Forelimb muscle (tissue), 1 donor: Measurements from ENCODE around the gene FBXL7. TPM values are rescaled to one million over a fixed set of nuclear protein-coding genes. Genes with fewer than 3 reads are reported as not detected.

Experiments
- DNase-seq: peaks from one replicate; pipeline ENCODE4 v3.0.0-alpha.2; 2013; ENCODE audit warnings: low read depth
- polyA plus RNA-seq: library from polyadenylated mRNA; unstranded; fragments of 120-200 nt; gene quantifications from one replicate; pipeline ENCODE4 v1.2.1, GENCODE V29; 2013; ENCODE audit not compliant: insufficient read length

Gene FBXL7
- polyA plus RNA-seq, 1 donor, result 20.0 TPM

- DNase-seq, result no peak
These were observed 385.2 kb downstream of the FBXL7 start for GRCh38 chr5:15885156-15885555.

DNA sequence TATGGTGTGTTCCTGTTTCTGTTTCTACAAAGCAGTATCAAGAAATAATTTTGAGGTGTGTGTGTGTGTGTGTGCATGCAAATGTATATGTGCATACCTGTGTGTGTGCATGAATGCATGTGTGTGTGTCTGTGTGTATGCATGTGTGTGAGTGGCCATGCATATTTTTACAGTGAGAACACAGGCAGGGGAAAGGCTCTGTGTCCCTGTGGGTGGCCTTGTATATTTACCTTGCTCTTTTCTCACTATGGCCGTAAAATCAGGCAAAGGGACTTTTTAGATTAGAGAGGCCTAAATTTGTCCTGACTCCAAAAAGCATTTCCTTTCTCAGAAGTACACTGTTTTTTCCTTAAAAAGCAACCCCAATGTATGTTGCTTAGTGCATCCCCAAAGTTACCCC, 386.2 kb downstream of the FBXL7 start:
- DNase-seq, result no peak

GRCh38 chr5:15887093-15887492, 387.1 kb downstream of the FBXL7 start:
- DNase-seq, result no peak

DNA sequence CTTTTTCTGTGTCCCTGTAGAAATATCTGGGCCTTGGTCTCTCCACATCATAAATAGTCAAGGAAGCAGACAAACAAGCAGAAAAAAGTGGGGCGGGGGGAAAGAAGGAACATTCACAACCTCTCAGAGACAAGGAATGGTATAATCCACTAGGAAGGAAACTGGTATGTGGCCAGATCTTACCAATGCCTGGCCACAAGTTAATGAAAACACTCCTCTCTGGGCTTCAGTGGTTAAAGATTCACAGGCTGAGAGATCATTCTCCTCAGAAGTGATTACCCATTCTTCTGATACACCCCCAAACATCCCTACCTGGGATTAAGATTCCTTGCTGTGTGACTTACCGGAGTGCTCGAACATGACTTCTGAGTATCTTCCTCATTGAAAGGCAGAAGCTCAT, 389.0 kb downstream of the FBXL7 start:
- no peak for DNase-seq

- DNase-seq, result no peak
These were observed 393.9 kb downstream of the FBXL7 start for GRCh38 chr5:15893866-15894265.

DNA sequence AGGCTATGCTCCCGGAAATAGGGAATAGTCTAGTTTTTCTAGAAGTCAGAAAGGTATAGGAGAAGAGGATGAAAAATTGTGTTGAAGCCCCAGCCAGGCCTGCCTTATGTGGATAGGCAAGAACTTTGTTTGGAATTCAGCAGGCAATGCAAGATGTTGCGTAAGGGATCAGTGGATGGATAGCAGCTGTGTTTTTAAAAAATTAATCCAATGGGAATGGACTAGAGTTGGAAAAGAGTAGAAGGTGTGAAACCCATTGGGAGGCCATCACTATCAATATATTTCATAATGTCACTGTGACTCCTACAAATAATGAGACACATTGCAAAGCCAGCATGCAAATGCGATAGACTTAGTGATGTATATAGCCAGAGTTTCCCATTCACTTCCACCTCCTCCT, 397.7 kb downstream of the FBXL7 start:
- DNase-seq, result no peak

DNA sequence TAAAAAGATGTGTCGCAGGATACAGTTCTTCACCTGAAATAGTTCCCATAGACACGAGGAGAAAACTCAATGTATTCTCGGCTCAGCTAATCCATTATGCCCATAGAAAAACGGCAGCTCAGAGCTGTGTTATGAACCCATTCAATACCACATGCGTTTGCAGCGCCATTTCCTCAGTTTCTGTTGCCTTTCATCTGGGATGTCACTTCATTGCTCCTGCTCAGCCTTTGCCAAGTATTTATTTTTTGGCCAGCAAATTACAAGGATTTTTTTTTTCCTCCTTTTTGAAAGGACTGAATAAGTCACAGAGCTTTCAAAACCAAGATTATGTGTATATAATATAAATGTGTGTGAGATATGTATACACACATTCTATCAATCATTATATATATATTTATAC, 398.7 kb downstream of the FBXL7 start:
- no peak for DNase-seq

- DNase-seq, result no peak
These were observed 399.5 kb downstream of the FBXL7 start for GRCh38 chr5:15899481-15899880.

- no peak for DNase-seq
These were observed 401.2 kb downstream of the FBXL7 start for GRCh38 chr5:15901151-15901550.

GRCh38 chr5:15902066-15902465, 402.1 kb downstream of the FBXL7 start:
- no peak for DNase-seq

GRCh38 chr5:15904899-15905830, 405.2 kb downstream of the FBXL7 start:
- no peak for DNase-seq

GRCh38 chr5:15914638-15915037, 414.7 kb downstream of the FBXL7 start:
- DNase-seq, result no peak

DNA sequence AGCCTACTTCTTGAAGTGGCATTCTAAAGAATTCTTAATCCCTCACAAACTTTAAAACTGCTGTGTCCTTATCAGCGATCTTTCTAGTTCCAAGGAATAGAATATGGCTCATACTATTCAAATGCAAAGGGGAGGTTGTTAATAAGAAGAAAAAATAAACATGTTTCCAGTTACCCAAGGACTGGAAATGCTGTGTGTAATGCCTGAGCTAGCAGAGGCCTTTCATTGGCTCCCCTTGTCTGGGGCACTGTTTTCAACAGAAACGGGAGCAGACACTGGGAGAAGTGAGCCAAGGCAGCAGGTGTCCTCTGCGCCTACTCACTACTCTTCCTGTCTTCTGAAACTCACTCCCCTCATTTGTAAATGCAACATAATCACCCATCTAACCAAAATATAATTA, 426.6 kb downstream of the FBXL7 start:
- no peak for DNase-seq

- DNase-seq, result no peak
These were observed 427.9 kb downstream of the FBXL7 start for GRCh38 chr5:15927710-15928380.

- DNase-seq, result no peak
These were observed 429.8 kb downstream of the FBXL7 start for GRCh38 chr5:15929611-15930263.

DNA sequence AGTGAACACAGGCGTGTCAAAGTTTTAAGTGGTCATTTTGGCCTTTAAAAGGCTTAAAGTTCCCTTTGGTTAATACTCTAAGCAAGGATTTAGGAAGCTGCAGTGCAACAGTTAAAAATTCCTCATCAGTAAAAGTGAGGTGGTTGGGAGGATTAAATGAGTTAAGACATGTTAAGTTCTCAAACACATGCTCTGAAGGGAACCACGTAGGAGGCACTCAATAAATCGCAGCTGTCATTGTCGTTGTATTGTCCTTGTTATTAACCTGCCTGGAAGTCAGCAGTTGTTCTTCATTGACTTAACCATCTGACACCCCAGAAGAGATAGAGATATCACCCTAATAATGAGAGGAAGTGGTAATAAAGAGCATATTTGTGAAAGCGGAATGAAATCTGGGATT, 432.1 kb downstream of the FBXL7 start:
- DNase-seq, result no peak

- DNase-seq, result no peak
These were observed 433.6 kb downstream of the FBXL7 start for GRCh38 chr5:15933259-15934207.

DNA sequence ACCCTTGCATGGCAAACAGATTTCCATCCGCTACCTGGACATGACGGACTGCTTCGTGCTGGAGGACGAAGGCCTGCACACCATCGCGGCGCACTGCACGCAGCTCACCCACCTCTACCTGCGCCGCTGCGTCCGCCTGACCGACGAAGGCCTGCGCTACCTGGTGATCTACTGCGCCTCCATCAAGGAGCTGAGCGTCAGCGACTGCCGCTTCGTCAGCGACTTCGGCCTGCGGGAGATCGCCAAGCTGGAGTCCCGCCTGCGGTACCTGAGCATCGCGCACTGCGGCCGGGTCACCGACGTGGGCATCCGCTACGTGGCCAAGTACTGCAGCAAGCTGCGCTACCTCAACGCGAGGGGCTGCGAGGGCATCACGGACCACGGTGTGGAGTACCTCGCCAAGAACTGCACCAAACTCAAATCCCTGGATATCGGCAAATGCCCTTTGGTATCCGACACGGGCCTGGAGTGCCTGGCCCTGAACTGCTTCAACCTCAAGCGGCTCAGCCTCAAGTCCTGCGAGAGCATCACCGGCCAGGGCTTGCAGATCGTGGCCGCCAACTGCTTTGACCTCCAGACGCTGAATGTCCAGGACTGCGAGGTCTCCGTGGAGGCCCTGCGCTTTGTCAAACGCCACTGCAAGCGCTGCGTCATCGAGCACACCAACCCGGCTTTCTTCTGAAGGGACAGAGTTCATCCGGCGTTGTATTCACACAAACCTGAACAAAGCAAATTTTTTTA, 436.7 kb downstream of the FBXL7 start:
- DNase-seq, result no peak

DNA sequence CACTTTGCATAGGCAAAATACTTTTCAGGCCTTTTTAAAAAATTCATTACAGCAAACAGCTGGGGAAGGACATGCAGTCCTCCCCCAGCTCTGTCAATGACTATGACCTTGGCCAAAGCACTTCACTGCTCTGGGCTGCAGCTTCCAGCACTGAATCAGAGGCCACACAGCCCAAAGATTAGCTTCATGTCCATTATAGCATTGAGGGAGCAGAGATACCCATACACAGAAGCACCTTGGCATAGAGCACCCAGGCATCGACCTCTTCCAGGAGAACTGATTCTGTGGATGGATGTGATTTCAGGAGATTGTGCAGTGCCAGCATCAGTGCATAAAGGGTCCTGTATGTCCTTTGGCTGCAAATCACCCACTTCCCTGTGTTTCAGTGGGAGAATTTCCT, 437.7 kb downstream of the FBXL7 start:
- no peak for DNase-seq

GRCh38 chr5:15938186-15938585, 438.2 kb downstream of the FBXL7 start:
- DNase-seq, result no peak

DNA sequence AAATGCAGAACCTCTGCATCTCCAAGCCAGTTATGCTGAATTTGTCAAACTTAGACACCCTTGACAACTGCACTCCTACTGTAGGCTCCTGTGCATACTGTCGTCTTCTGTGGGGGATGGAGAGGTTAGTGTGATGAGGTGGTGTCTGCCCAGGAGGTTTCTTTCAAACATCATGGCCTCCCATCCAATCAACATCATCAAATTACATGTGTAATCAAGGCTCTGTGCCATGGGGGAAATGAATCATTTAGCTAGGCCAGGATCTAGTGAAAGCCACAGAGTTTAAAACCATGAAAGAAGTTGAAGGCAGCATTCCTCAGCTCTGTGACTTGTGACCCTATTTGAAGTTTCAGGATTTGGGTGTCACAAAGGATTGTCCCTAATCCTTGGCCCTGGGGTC, 439.0 kb downstream of the FBXL7 start:
- DNase-seq, result no peak
